ENCODE data around the gene HAO1.
"Not testable (repeated sequence)": the region's sequence is repeated elsewhere in the genome, so short reads cannot be mapped to it uniquely, and the experiment has no call there.

Gene HAO1

GRCh38 chr20:7967199-7967844 lies 27.1 kb upstream of the HAO1 start:
- Histone ChIP-seq H3K4me3 (ENCODE audit: low read length in 2 of 2) (no peak overlapping the region), H3K9ac (ENCODE audit: low read depth in 1 of 2, low read length in 2 of 2) (no peak overlapping the region), H3K27ac (ENCODE audit: low read depth in 2 of 2, low read length in 2 of 2) (no peak overlapping the region), H3K36me3 (ENCODE audit: control insufficient read depth in 2 of 2, insufficient read depth in 2 of 2, low read length in 2 of 2) (no peaks in the 10 kb centered on the region), H3K27me3 (ENCODE audit: control insufficient read depth in 2 of 2, insufficient read depth in 2 of 2, low read length in 2 of 2) (no peaks in the 10 kb centered on the region), H3K4me1 (ENCODE audit: control insufficient read depth in 2 of 2, insufficient read depth in 2 of 2, low read length in 2 of 2) (no peaks in the 10 kb centered on the region), H3K9me3 (ENCODE audit: control insufficient read depth in 2 of 2, low read length in 2 of 2) (no peaks in the 10 kb centered on the region)

GRCh38 chr20:7966176-7966575 lies 25.9 kb upstream of the HAO1 start:
- H3K36me3 ChIP-seq (ENCODE audit: control insufficient read depth in 2 of 2, insufficient read depth in 2 of 2, low read length in 2 of 2), result no peaks in the 10 kb centered on the region
- no peak overlapping the region for H3K9ac ChIP-seq (ENCODE audit: low read depth in 1 of 2, low read length in 2 of 2)
- H3K27me3 ChIP-seq (ENCODE audit: control insufficient read depth in 2 of 2, insufficient read depth in 2 of 2, low read length in 2 of 2), result no peaks in the 10 kb centered on the region
- H3K4me1 ChIP-seq (ENCODE audit: control insufficient read depth in 2 of 2, insufficient read depth in 2 of 2, low read length in 2 of 2), result no peaks in the 10 kb centered on the region
- H3K4me3 ChIP-seq (ENCODE audit: low read length in 2 of 2), result no peak overlapping the region
- H3K9me3 ChIP-seq (ENCODE audit: control insufficient read depth in 2 of 2, low read length in 2 of 2), result no peaks in the 10 kb centered on the region
- H3K27ac ChIP-seq (ENCODE audit: low read depth in 2 of 2, low read length in 2 of 2), result no peak overlapping the region

DNA sequence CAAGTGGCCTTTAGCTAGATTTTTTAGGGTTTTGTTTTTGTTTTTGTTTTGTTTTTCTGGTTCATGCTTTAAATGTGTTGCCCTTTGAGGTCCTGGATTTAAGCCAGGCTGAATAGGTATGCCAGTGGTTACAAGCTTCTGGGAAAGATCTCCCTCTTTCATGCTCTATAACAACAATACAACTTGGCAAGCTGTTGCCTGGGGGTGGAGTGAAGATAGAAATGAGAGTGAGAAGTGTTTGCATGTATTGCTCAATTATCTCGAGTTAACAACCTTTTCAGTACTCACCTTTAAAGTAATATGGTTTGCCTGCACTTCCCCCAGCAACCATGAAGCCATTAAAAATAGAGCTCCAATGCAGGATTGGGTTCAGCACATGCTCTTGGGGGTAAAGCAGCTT lies 19.2 kb upstream of the HAO1 start:
- Histone ChIP-seq H3K36me3 (ENCODE audit: control insufficient read depth in 2 of 2, insufficient read depth in 2 of 2, low read length in 2 of 2) (no peaks in the 10 kb centered on the region), H3K27me3 (ENCODE audit: control insufficient read depth in 2 of 2, insufficient read depth in 2 of 2, low read length in 2 of 2) (no peaks in the 10 kb centered on the region), H3K9ac (ENCODE audit: low read depth in 1 of 2, low read length in 2 of 2) (no peak overlapping the region), H3K27ac (ENCODE audit: low read depth in 2 of 2, low read length in 2 of 2) (no peak overlapping the region), H3K4me3 (ENCODE audit: low read length in 2 of 2) (no peak overlapping the region), H3K4me1 (ENCODE audit: control insufficient read depth in 2 of 2, insufficient read depth in 2 of 2, low read length in 2 of 2) (no peaks in the 10 kb centered on the region), H3K9me3 (ENCODE audit: control insufficient read depth in 2 of 2, low read length in 2 of 2) (no peaks in the 10 kb centered on the region)

DNA sequence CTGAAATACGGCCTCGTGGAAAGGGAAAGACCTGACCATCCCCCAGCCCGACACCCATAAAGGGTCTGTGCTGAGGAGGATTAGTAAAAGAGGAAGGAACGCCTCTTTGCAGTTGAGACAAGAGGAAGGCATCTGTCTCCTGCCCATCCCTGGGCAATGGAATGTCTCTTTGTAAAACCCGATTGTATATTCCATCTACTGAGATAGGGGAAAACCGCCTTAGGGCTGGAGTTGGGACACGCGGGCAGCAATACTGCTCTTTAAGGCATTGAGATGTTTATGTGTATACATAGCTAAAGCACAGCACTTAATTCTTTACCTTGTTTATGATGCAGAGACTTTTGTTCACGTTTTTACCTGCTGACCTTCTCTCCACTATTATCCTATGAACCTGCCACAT lies 16.3 kb upstream of the HAO1 start:
- not testable (repeated sequence) for H3K9me3 ChIP-seq (ENCODE audit: control insufficient read depth in 2 of 2, low read length in 2 of 2); H3K9ac ChIP-seq (ENCODE audit: low read depth in 1 of 2, low read length in 2 of 2)

GRCh38 chr20:7950387-7950786 lies 10.1 kb upstream of the HAO1 start:
- Histone ChIP-seq H3K27me3 (ENCODE audit: control insufficient read depth in 2 of 2, insufficient read depth in 2 of 2, low read length in 2 of 2) (no peaks in the 10 kb centered on the region), H3K4me3 (ENCODE audit: low read length in 2 of 2) (no peak overlapping the region), H3K9ac (ENCODE audit: low read depth in 1 of 2, low read length in 2 of 2) (no peak overlapping the region), H3K9me3 (ENCODE audit: control insufficient read depth in 2 of 2, low read length in 2 of 2) (no peaks in the 10 kb centered on the region), H3K36me3 (ENCODE audit: control insufficient read depth in 2 of 2, insufficient read depth in 2 of 2, low read length in 2 of 2) (no peaks in the 10 kb centered on the region), H3K4me1 (ENCODE audit: control insufficient read depth in 2 of 2, insufficient read depth in 2 of 2, low read length in 2 of 2) (no peaks in the 10 kb centered on the region), H3K27ac (ENCODE audit: low read depth in 2 of 2, low read length in 2 of 2) (no peak overlapping the region)

More for the DNA sequence above, 16.3 kb upstream of the HAO1 start:
- H3K36me3 ChIP-seq (ENCODE audit: control insufficient read depth in 2 of 2, insufficient read depth in 2 of 2, low read length in 2 of 2); H3K4me1 ChIP-seq (ENCODE audit: control insufficient read depth in 2 of 2, insufficient read depth in 2 of 2, low read length in 2 of 2); H3K4me3 ChIP-seq (ENCODE audit: low read length in 2 of 2); H3K27me3 ChIP-seq (ENCODE audit: control insufficient read depth in 2 of 2, insufficient read depth in 2 of 2, low read length in 2 of 2); H3K27ac ChIP-seq (ENCODE audit: low read depth in 2 of 2, low read length in 2 of 2): not testable (repeated sequence)

DNA sequence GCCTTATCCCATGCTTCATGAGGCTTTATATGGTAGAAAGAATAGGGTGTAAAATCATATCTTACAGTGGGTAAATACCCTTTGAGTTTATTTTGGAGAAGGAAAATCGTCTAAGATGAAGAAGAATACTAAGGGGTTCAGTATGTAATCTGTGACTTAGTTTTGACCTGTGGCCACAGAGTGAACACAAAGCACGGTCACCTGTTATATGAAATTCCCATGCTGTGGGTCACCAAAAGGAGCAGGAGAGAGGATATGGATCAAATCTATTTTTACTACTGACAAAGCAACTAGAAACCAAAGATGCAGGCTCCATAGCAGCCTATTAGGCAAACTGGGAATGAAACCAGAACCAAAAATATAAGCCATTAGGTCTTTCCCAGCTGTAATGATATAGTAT lies 3.6 kb upstream of the HAO1 start:
- H3K36me3 ChIP-seq (ENCODE audit: control insufficient read depth in 2 of 2, insufficient read depth in 2 of 2, low read length in 2 of 2), result no peaks in the 10 kb centered on the region
- H3K27ac ChIP-seq (ENCODE audit: low read depth in 2 of 2, low read length in 2 of 2), result no peak overlapping the region
- H3K4me1 ChIP-seq (ENCODE audit: control insufficient read depth in 2 of 2, insufficient read depth in 2 of 2, low read length in 2 of 2), result no peaks in the 10 kb centered on the region
- no peaks in the 10 kb centered on the region for H3K9me3 ChIP-seq (ENCODE audit: control insufficient read depth in 2 of 2, low read length in 2 of 2)
- H3K9ac ChIP-seq (ENCODE audit: low read depth in 1 of 2, low read length in 2 of 2), result no peak overlapping the region
- no peaks in the 10 kb centered on the region for H3K27me3 ChIP-seq (ENCODE audit: control insufficient read depth in 2 of 2, insufficient read depth in 2 of 2, low read length in 2 of 2)
- no peak overlapping the region for H3K4me3 ChIP-seq (ENCODE audit: low read length in 2 of 2)

- Histone ChIP-seq H3K27me3 (ENCODE audit: control insufficient read depth in 2 of 2, insufficient read depth in 2 of 2, low read length in 2 of 2) (no peaks in the 10 kb centered on the region), H3K4me1 (ENCODE audit: control insufficient read depth in 2 of 2, insufficient read depth in 2 of 2, low read length in 2 of 2) (no peaks in the 10 kb centered on the region), H3K4me3 (ENCODE audit: low read length in 2 of 2) (no peak overlapping the region), H3K9ac (ENCODE audit: low read depth in 1 of 2, low read length in 2 of 2) (no peak overlapping the region), H3K27ac (ENCODE audit: low read depth in 2 of 2, low read length in 2 of 2) (no peak overlapping the region), H3K36me3 (ENCODE audit: control insufficient read depth in 2 of 2, insufficient read depth in 2 of 2, low read length in 2 of 2) (no peaks in the 10 kb centered on the region), H3K9me3 (ENCODE audit: control insufficient read depth in 2 of 2, low read length in 2 of 2) (no peaks in the 10 kb centered on the region)
Measured at GRCh38 chr20:7939663-7940062, 595 bp downstream of the HAO1 start.

- no peaks in the 10 kb centered on the region for H3K9me3 ChIP-seq (ENCODE audit: control insufficient read depth in 2 of 2, low read length in 2 of 2)
- no peak overlapping the region for H3K4me3 ChIP-seq (ENCODE audit: low read length in 2 of 2)
- no peaks in the 10 kb centered on the region for H3K4me1 ChIP-seq (ENCODE audit: control insufficient read depth in 2 of 2, insufficient read depth in 2 of 2, low read length in 2 of 2)
- no peak overlapping the region for H3K27ac ChIP-seq (ENCODE audit: low read depth in 2 of 2, low read length in 2 of 2)
- H3K27me3 ChIP-seq (ENCODE audit: control insufficient read depth in 2 of 2, insufficient read depth in 2 of 2, low read length in 2 of 2), result no peaks in the 10 kb centered on the region
- no peak overlapping the region for H3K9ac ChIP-seq (ENCODE audit: low read depth in 1 of 2, low read length in 2 of 2)
- H3K36me3 ChIP-seq (ENCODE audit: control insufficient read depth in 2 of 2, insufficient read depth in 2 of 2, low read length in 2 of 2), result no peaks in the 10 kb centered on the region
Measured at GRCh38 chr20:7938058-7938457, 2.2 kb downstream of the HAO1 start.

DNA sequence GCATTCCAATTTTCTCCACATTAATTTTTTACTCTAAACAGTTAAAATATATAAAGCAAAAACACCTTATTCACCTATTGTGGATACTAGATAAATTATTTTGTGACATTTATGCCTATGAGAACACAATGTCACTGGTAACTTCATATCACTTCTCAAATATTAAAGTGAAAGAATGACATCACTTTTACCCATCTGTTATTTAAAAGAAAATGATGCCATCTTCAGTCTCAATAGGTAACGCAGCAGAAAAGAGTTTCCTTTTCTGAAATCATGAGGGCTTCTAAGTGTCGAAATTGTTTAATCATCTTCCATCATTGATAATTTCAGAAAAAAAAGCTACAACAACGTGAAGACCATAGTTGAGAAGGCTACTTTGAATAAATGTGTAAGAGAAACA lies 2.9 kb downstream of the HAO1 start:
- Histone ChIP-seq H3K9ac (ENCODE audit: low read depth in 1 of 2, low read length in 2 of 2) (no peak overlapping the region), H3K27me3 (ENCODE audit: control insufficient read depth in 2 of 2, insufficient read depth in 2 of 2, low read length in 2 of 2) (no peaks in the 10 kb centered on the region), H3K27ac (ENCODE audit: low read depth in 2 of 2, low read length in 2 of 2) (no peak overlapping the region), H3K4me3 (ENCODE audit: low read length in 2 of 2) (no peak overlapping the region), H3K4me1 (ENCODE audit: control insufficient read depth in 2 of 2, insufficient read depth in 2 of 2, low read length in 2 of 2) (no peaks in the 10 kb centered on the region), H3K36me3 (ENCODE audit: control insufficient read depth in 2 of 2, insufficient read depth in 2 of 2, low read length in 2 of 2) (no peaks in the 10 kb centered on the region), H3K9me3 (ENCODE audit: control insufficient read depth in 2 of 2, low read length in 2 of 2) (no peaks in the 10 kb centered on the region)

GRCh38 chr20:7935027-7935551 lies 5.2 kb downstream of the HAO1 start:
- no peaks in the 10 kb centered on the region for H3K9me3 ChIP-seq (ENCODE audit: control insufficient read depth in 2 of 2, low read length in 2 of 2)

GRCh38 chr20:7933346-7933745 lies 6.9 kb downstream of the HAO1 start:
- Histone ChIP-seq H3K9me3 (ENCODE audit: control insufficient read depth in 2 of 2, low read length in 2 of 2) (no peaks in the 10 kb centered on the region), H3K4me1 (ENCODE audit: control insufficient read depth in 2 of 2, insufficient read depth in 2 of 2, low read length in 2 of 2) (no peaks in the 10 kb centered on the region)

More at GRCh38 chr20:7935027-7935551, 5.2 kb downstream of the HAO1 start:
- no peak overlapping the region for H3K27ac ChIP-seq (ENCODE audit: low read depth in 2 of 2, low read length in 2 of 2)
- H3K36me3 ChIP-seq (ENCODE audit: control insufficient read depth in 2 of 2, insufficient read depth in 2 of 2, low read length in 2 of 2), result no peaks in the 10 kb centered on the region
- no peaks in the 10 kb centered on the region for H3K27me3 ChIP-seq (ENCODE audit: control insufficient read depth in 2 of 2, insufficient read depth in 2 of 2, low read length in 2 of 2)
- no peaks in the 10 kb centered on the region for H3K4me1 ChIP-seq (ENCODE audit: control insufficient read depth in 2 of 2, insufficient read depth in 2 of 2, low read length in 2 of 2)
- no peak overlapping the region for H3K9ac ChIP-seq (ENCODE audit: low read depth in 1 of 2, low read length in 2 of 2)
- H3K4me3 ChIP-seq (ENCODE audit: low read length in 2 of 2), result no peak overlapping the region

More at GRCh38 chr20:7933346-7933745, 6.9 kb downstream of the HAO1 start:
- H3K27ac ChIP-seq (ENCODE audit: low read depth in 2 of 2, low read length in 2 of 2), result no peak overlapping the region
- H3K9ac ChIP-seq (ENCODE audit: low read depth in 1 of 2, low read length in 2 of 2), result no peak overlapping the region
- H3K27me3 ChIP-seq (ENCODE audit: control insufficient read depth in 2 of 2, insufficient read depth in 2 of 2, low read length in 2 of 2), result no peaks in the 10 kb centered on the region
- no peaks in the 10 kb centered on the region for H3K36me3 ChIP-seq (ENCODE audit: control insufficient read depth in 2 of 2, insufficient read depth in 2 of 2, low read length in 2 of 2)
- no peak overlapping the region for H3K4me3 ChIP-seq (ENCODE audit: low read length in 2 of 2)
